HG02571 (cell line): ENCODE results near the gene SLC43A2.
"Not testable (repeated sequence)": the region's sequence is repeated elsewhere in the genome, so short reads cannot be mapped to it uniquely, and the experiment has no call there.

ENCODE experiments used
- ATAC-seq: cut with Tn5 transposase; IDR thresholded peaks from one replicate; pipeline ENCODE4 v1.9.1; 2021; ENCODE audit warnings: mild to moderate bottlenecking, moderate library complexity; ENCODE audit not compliant: unreplicated experiment

The SLC43A2 gene

GRCh38 chr17:1591474-1592090 is 37.1 kb downstream of the SLC43A2 start:
- ATAC-seq = no peak

- no peak for ATAC-seq
Measured at GRCh38 chr17:1590747-1591473, 37.7 kb downstream of the SLC43A2 start.

GRCh38 chr17:1590029-1590746 is 38.4 kb downstream of the SLC43A2 start:
- no peak for ATAC-seq

GRCh38 chr17:1588821-1589585 is 39.6 kb downstream of the SLC43A2 start:
- ATAC-seq = no peak

- ATAC-seq = no peak
Measured at GRCh38 chr17:1584167-1584566, 44.5 kb downstream of the SLC43A2 start.

GRCh38 chr17:1583556-1583955 is 45.1 kb downstream of the SLC43A2 start:
- ATAC-seq = no peak

GRCh38 chr17:1582374-1582773 is 46.3 kb downstream of the SLC43A2 start:
- ATAC-seq = no peak

- no peak for ATAC-seq
Measured at GRCh38 chr17:1580979-1581676, 47.5 kb downstream of the SLC43A2 start.

- ATAC-seq = no peak
Measured at GRCh38 chr17:1578029-1578428, 50.6 kb downstream of the SLC43A2 start.

GRCh38 chr17:1577583-1578013 is 51.0 kb downstream of the SLC43A2 start:
- ATAC-seq = no peak

GRCh38 chr17:1577182-1577581 is 51.5 kb downstream of the SLC43A2 start:
- no peak for ATAC-seq

- ATAC-seq = no peak
Measured at GRCh38 chr17:1576500-1576899, 52.1 kb downstream of the SLC43A2 start.

GRCh38 chr17:1574697-1575471 is 53.8 kb downstream of the SLC43A2 start:
- ATAC-seq = no peak

GRCh38 chr17:1573932-1574696 is 54.5 kb downstream of the SLC43A2 start:
- ATAC-seq = no peak

- not testable (repeated sequence) for ATAC-seq
Measured at GRCh38 chr17:1572646-1573045, 56.0 kb downstream of the SLC43A2 start.

GRCh38 chr17:1571341-1571704 is 57.3 kb downstream of the SLC43A2 start:
- no peak for ATAC-seq

GRCh38 chr17:1568950-1569810 is 59.5 kb downstream of the SLC43A2 start:
- ATAC-seq = no peak

- no peak for ATAC-seq
Measured at GRCh38 chr17:1566505-1567199, 62.0 kb downstream of the SLC43A2 start.
